Measurements from ENCODE around the gene MYO1D.
"Not testable (repeated sequence)": the region's sequence is repeated elsewhere in the genome, so short reads cannot be mapped to it uniquely, and the experiment has no call there.

Gene MYO1D

DNA sequence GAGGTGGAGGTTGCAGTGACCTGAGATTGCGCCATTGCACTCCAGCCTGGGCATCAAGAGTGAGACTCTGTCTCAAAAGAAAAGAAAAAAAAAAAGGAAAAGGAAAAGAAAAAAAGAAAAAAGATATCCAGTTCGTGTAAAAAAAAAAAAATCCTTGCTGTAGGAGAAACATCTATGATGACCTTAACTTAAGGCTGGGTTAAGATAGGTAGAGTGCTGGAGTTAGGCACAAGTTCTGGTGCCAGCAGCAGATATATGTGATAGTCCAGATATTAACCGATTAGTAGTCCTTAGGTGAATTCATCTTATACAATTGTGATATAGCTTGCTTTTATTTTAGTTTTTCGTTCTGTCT is 415.4 kb downstream of the MYO1D start:
- DNase-seq (ENCODE audit: low spot score) = no peak

- DNase-seq (ENCODE audit: low spot score) = no peak
Observed at GRCh38 chr17:32460054-32460453, 416.9 kb downstream of the MYO1D start.

DNA sequence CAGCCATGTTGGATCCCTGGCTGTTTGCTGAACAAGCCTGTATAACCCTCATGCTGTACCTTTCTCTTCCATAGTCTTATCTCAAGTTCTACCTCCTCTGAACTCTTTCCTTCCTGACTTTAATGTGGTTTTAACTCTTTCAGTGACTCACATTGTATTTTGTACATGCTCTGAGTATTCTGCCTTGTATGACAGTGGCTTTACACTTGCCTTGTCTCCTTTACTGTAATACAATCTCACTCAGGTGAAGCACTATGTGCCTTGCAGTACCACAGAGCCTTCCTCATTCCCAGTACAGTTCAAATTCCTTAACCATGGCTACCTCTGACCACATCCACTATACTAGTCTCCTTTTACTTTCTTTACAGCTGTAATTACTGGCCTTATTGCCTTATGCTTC is 418.6 kb downstream of the MYO1D start:
- DNase-seq (ENCODE audit: low spot score) = no peak

DNA sequence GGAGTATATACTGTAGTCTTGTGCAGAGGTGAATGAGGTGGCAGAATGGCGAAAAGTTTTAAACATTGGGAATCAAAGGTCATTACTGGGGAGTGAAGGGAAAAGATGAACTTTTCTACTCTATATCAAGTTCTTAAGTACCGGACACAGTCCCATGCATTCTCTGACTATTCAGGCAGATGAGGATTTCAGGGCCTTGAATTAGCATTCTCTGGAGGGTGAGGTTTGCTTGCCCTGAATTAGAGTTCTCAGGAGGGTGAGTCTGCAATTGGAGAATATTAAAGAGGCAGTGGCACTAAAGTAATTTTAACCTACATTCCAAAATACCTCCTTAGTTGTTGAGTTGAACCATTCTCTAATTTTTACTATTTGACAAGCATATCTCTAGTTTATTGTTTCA is 423.6 kb downstream of the MYO1D start:
- DNase-seq (ENCODE audit: low spot score) = no peak

GRCh38 chr17:32452281-32452680 is 424.6 kb downstream of the MYO1D start:
- no peak for DNase-seq (ENCODE audit: low spot score)

GRCh38 chr17:32451879-32452278 is 425.0 kb downstream of the MYO1D start:
- no peak for DNase-seq (ENCODE audit: low spot score)

DNA sequence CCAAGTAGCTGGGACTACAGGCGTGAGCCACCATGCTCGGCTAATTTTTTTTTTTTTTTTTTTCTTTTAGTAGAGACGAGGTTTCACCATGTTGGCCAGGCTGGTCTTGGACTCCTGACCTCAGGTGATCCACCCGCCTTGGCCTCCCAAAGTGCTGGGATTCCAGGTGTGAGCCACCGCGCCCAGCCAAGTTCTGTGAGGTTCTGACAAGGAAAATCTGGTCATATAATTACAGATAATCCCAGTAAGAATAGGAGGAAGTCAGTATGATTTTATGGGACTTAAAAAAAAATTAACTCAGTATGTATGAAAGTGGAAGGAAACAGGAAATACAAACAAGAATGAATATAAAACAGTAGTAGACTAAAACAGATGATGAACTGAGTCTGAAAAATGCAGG is 426.5 kb downstream of the MYO1D start:
- DNase-seq (ENCODE audit: low spot score) = not testable (repeated sequence)

GRCh38 chr17:32449963-32450362 is 427.0 kb downstream of the MYO1D start:
- no peak for DNase-seq (ENCODE audit: low spot score)

DNA sequence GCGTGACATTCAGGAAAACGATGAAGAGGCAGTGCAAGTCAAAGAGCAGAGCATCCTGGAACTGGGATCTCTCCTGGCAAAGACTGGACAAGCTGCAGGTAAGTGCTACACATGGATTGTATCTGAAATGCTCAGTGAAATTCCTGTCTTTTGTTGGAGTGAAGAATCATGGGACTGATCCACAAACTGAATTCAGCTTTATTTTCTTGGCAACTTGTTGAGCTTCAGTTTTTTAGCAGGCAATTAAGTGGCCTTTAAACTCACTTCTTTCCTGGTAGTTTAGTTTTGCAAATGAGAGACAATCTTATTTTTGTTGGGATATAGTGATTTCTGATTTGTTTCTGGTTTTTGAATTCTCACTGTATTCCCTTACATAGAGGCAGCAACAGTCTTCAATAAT is 430.0 kb downstream of the MYO1D start:
- DNase-seq (ENCODE audit: low spot score) = no peak

DNA sequence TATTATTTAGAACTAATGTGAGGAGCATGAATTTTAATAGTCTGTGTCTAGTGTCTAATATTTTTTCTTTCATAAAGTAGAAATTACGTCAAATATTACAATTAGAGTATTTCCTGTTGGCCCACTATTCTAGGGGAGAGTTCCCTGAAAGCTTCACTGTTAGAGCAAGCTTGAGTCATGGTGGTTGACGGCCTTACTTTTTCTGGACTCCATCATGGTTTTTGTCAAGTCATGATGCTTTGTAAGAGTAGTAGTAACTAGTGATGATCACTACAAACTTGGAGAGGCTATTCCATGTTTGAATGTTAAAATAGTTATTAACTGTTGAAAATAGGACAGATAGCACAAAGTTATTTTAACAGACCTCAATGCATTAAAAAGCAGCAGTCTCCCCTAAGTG is 431.0 kb downstream of the MYO1D start:
- no peak for DNase-seq (ENCODE audit: low spot score)

DNA sequence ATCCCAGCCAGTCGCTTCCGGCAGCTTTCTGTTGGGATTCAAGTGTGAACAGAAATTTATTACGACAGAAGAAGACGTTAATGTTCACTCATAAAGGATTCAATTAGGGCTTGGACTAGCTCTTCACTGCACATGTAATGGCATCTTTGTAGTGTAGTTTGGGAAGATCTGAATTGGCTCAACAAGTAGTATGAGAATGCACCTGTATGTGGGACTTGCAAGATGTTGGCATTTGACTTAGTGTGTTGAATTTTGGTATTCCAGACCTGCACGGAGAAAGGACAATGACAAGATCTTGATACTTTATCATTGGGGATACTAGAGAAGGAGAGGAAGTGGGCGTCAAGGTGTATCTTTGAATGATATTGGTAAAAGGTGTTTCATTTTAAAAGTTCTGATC is 431.4 kb downstream of the MYO1D start:
- no peak for DNase-seq (ENCODE audit: low spot score)

DNA sequence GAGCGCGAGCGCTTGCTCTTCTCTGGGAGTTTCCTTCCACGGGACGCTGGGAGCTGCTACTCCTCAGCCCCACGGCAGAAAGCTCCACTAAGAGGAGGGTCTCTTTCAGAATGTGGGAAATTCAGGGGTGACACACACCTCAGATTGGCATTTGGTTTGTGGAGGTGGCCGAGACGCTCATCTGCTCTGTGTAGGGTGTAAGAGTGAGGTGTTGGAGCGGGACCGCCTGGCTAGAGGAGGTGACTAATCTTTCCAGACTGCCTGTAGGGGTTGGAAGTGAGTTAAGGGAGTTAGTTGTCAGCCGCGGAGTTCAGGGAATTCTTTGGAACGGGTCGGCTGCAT is 431.9 kb downstream of the MYO1D start:
- no peak for DNase-seq (ENCODE audit: low spot score)

GRCh38 chr17:32444301-32445073 is 432.4 kb downstream of the MYO1D start, which contains the start of gene PSMD11:
Gene PSMD11, plus strand, starts transcription at chr17:32444510. Its CDS starts 14 bp downstream, at chr17:32444524.
- DNase-seq (ENCODE audit: low spot score) = peak; percentile 100

DNA sequence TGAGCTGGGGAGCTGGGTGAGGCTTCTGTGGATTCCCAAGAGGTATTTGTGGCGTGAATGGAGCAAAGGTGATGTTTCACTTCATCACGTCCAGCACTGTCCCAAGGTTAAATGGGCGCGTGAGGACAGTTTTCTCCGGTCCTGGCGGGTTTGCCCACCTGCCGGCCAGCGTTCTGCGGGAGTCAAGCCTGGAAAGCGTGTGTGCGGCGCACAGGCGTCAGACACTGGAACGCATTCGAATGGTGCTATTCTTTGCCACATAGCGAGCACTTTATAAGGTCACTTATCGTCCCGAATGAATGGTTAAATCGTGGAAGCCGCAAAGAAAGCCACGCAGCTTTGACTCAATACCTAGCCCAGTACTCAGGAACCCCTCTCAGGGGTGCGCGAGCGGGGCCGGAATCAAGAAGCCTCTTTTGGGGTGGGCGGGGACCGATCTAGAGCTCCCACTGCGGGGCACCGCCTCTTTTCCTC is 433.1 kb downstream of the MYO1D start:
- DNase-seq (ENCODE audit: low spot score) = no peak
